ENCODE data around the gene KCNJ5.
"Not testable (repeated sequence)": the region's sequence is repeated elsewhere in the genome, so short reads cannot be mapped to it uniquely, and the experiment has no call there.

Gene KCNJ5

GRCh38 chr11:128915149-128915521, 24.0 kb downstream of the KCNJ5 start:
- DNase-seq = no peak

- DNase-seq = no peak
These were observed 24.9 kb downstream of the KCNJ5 start for GRCh38 chr11:128916037-128916572.

- DNase-seq = no peak
These were observed 25.5 kb downstream of the KCNJ5 start for GRCh38 chr11:128916681-128917080.

- no peak for DNase-seq
These were observed 26.1 kb downstream of the KCNJ5 start for GRCh38 chr11:128917144-128917724.

GRCh38 chr11:128919216-128919615, 28.1 kb downstream of the KCNJ5 start:
- DNase-seq = no peak

GRCh38 chr11:128919635-128920034, 28.5 kb downstream of the KCNJ5 start:
- DNase-seq = not testable (repeated sequence)

- DNase-seq = no peak
These were observed 29.5 kb downstream of the KCNJ5 start for GRCh38 chr11:128920666-128921065.

GRCh38 chr11:128921793-128922192, 30.6 kb downstream of the KCNJ5 start:
- DNase-seq = no peak

GRCh38 chr11:128924104-128924503, 32.9 kb downstream of the KCNJ5 start:
- DNase-seq = no peak

GRCh38 chr11:128924510-128925249, 33.5 kb downstream of the KCNJ5 start:
- no peak for DNase-seq

- no peak for DNase-seq
These were observed 34.1 kb downstream of the KCNJ5 start for GRCh38 chr11:128925250-128925600.

- no peak for DNase-seq
These were observed 34.8 kb downstream of the KCNJ5 start for GRCh38 chr11:128926000-128926399.

GRCh38 chr11:128926437-128927107, 35.4 kb downstream of the KCNJ5 start:
- DNase-seq = peak in 1 of 3 experiments; percentile 21

- no peak for DNase-seq
These were observed 35.9 kb downstream of the KCNJ5 start for GRCh38 chr11:128927108-128927461.

- no peak for DNase-seq
These were observed 36.7 kb downstream of the KCNJ5 start for GRCh38 chr11:128927683-128928336.

GRCh38 chr11:128928400-128928799, 37.2 kb downstream of the KCNJ5 start:
- no peak for DNase-seq

- no peak for DNase-seq
These were observed 38.3 kb downstream of the KCNJ5 start for GRCh38 chr11:128929468-128929867.

- no peak for DNase-seq
These were observed 38.8 kb downstream of the KCNJ5 start for GRCh38 chr11:128929991-128930390.

GRCh38 chr11:128931066-128931465, 39.9 kb downstream of the KCNJ5 start:
- no peak for DNase-seq

GRCh38 chr11:128931668-128932067, 40.5 kb downstream of the KCNJ5 start:
- DNase-seq = peak in 1 of 3 experiments; percentile 27

- DNase-seq = no peak
These were observed 42.5 kb downstream of the KCNJ5 start for GRCh38 chr11:128933481-128934178.

- DNase-seq = no peak
These were observed 43.2 kb downstream of the KCNJ5 start for GRCh38 chr11:128934351-128934750.

GRCh38 chr11:128934926-128935325, 43.8 kb downstream of the KCNJ5 start:
- no peak for DNase-seq
